Dermis microvascular lymphatic vessel endothelial cell (primary cell): ENCODE results near the gene CDH13. TPM values are rescaled to one million over a fixed set of nuclear protein-coding genes. Genes with fewer than 3 reads are reported as not detected.

ENCODE experiments used
- DNase-seq, 2 donors: peaks; one replicate each; pipeline versions ENCODE4 v3.0.0 to v3.0.0-alpha.2; 2010; ENCODE audit warnings: low read depth in 2 of 2
- total RNA-seq: library from RNA; depleted of rRNA; stranded (reverse); fragments of >200 nt; gene quantifications from 2 replicates; pipeline ENCODE4 v1.2.1, GENCODE V29; 2014

Gene CDH13
- total RNA-seq, 1 donor from 2014 or later = 68.9 TPM

DNA sequence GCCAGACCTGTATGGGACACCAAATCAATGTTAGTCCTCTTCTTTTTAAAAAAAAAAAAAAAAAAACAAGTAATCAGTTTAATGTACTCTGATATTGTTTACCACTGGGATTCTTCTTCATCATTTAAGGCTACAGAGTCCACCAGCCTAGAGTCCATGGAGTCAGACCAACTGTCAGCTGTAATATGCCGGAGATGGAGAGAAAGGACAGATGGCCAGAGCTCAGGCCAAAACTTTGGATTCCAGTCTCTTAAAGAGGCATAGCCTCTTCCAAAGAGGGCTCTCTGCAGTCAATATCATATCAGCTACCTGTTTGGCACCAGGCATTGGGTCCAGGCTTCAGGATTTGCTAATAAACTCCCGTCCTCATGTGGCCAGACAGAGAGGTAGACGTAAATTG is 711.4 kb downstream of the CDH13 start:
- DNase-seq = no peak

DNA sequence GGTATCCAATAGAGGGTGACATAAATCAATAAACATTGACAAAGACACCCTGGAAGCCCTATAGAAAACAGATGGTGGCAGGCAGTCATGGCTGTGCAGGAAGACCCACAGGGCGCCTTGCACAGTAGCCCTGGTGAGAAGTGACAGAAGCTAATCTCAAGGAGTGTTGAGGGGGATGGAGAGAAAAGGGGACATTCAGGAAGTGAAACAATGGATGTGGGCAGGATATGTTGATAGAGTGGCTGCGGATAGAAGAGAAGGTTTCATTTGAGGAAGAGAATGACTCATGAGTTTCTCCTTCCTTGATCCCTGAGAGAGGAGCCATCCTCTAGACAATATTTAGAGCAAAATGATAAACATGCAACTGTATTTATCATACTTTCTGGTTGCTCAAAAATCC is 712.2 kb downstream of the CDH13 start:
- peak in 1 of 2 donors; percentile 89 for DNase-seq

GRCh38 chr16:83343935-83344366 is 717.2 kb downstream of the CDH13 start:
- peak; percentile 95 to 98 for DNase-seq

DNA sequence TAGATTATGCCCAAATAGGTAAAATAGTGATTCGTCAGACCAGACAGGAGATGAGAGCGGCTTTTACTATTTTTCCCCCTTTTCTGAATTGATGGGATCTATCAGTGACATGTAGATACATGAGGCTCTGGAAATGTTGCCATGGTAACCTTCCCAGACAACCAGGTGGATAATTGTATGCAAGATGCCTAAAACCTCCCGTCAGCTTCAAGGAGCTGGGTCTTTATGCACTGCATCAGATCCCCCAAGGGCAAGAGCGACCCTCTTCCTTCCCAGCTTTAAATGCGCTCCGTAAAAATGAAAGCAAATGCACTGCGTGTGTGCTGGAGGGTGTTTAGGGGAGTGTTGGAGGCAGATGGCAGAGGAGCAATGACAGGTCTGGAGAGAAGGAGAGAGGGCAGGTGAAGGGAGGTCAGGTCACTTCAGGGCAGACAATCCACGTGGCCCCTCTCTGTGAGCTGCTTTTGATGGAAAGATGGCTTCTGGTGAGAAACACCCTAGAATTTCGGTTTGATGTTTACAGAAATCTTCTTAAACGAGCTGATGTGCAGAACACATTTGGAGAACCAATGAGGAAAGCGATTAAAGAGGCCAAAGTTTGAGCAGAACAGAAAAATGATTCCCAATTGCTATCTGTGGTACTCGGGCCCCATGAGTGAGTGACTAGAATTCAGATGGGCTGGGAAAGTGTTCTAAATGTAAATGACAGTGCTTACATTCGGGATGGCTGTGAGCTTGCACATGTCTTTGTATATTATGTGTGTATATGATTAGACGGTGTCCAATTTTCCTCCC is 719.3 kb downstream of the CDH13 start:
- DNase-seq = no peak

DNA sequence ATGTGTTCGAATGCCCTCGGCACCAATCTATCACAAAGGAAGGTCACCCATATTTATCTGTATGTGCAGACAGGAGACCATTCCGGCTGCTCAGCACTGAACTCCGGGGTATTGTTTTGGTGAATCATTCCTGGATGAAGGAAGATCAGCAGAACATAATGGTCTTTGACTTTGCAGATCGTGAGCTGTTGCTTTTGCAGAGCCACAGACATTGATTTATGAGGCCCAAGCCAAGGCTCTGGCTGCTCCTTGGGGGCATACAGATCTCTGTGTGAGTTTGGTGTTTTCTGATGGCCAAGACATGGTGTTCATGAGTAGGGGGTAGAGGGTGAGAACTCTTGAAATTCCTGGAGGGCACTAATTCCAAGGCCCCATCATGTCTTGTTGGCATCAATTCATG is 722.2 kb downstream of the CDH13 start:
- peak in 1 of 2 donors; percentile 74 for DNase-seq

DNA sequence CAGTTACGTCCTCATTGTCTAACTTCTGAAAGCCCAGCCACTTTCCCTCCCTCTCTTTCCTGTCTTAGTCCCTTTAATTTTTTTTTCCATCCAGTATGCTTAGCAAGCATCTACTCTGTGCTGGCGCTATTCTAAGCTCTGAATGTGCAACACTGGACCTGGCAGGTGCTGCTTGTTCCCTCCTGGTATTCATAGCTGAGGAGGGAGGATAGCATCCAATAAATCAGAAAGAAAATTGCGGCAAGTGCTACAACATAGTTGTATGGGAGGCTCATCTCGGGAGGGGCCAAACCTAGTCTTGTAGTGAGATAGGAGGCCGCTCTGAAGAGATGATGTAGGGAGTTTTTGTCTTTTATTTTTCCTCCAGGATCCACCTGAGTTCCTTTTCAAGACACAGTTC is 723.7 kb downstream of the CDH13 start:
- no peak for DNase-seq

GRCh38 chr16:83351846-83352245 is 725.1 kb downstream of the CDH13 start:
- DNase-seq = no peak

GRCh38 chr16:83353241-83353640 is 726.5 kb downstream of the CDH13 start:
- DNase-seq = no peak

- no peak for DNase-seq
Observed at GRCh38 chr16:83354015-83354414, 727.2 kb downstream of the CDH13 start.

GRCh38 chr16:83355570-83356218 is 728.9 kb downstream of the CDH13 start:
- no peak for DNase-seq

- peak; percentile 66 to 85 for DNase-seq
Observed at GRCh38 chr16:83356266-83356665, 729.5 kb downstream of the CDH13 start.

DNA sequence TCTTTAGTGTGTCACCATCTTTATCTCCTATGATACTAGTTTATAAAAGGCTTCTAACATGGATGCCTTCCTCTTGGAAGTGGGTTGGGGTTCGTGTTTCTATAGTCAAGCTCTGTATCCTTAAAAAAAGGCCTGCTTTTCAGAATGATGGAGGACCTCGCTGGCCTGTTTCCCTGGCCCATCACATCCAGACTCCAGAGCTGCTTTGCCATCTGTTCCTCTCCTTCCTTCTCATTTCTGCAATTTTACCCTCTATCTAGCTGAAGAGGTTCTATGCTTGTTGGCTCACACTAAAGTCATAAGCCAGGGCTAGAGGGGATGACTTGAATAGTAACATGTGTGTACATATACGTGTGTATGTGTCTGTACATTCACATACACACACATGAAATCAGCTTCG is 730.2 kb downstream of the CDH13 start:
- no peak for DNase-seq

DNA sequence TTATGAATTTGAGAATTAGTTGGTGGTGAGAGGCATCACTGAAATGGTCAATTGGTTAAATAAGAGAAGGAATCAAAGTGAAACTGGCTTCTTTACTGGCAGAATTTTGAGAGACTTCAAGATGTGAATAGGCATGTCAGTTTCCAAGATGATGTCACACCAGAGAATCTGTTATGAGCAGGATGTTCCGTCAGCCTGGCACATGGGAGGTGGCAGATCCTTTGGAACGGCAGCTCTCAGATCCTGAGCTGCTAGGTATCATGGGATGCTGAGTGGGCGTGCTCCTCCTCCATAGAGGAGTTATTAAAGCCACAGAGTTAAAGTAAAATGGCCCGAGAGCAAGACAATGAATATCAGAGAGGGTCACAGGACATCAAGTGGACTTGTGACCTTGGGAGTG is 736.8 kb downstream of the CDH13 start:
- no peak for DNase-seq

GRCh38 chr16:83365166-83365565 is 738.4 kb downstream of the CDH13 start:
- peak in 1 of 2 donors; percentile 85 for DNase-seq

DNA sequence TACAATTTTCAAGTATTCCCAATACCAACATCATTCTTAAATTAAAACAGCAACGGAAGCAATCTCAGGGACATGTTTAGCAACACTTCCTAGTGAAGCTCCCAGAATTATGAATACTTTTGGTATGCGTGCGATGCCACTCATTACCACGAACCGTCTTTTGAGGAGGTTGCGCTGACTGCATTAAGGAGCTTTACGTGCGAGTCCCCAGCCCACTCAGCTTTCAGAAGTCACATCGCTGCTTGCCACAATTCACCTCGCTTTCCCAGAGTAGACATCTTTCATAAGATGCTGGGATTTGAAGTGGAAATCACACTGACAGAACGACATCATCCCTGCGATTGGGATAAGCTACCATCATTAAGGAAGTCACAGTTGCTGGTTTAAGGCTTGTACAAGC is 739.5 kb downstream of the CDH13 start:
- DNase-seq = no peak

GRCh38 chr16:83374979-83375378 is 748.2 kb downstream of the CDH13 start:
- DNase-seq = no peak

GRCh38 chr16:83389751-83390150 is 763.0 kb downstream of the CDH13 start:
- DNase-seq = no peak

DNA sequence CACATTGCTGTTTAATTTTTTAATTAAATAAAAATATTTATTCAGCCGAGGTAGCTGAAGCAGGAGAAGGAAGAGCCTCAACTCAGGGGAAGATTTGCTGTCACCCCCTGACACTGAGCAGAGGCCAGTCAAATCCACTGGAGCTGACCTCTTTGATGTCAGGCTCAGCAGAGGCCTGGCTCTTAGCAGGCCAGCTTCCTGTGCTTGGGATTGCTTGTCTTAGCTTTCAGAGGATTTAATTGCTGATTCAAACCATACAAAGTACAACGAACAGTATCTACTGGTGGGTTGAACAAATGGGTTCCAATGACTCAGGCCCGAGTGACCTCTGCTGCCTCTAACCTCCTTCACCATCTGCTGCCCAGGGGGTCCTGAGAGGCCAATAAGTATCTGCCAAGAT is 764.0 kb downstream of the CDH13 start:
- no peak for DNase-seq

GRCh38 chr16:83392743-83393142 is 766.0 kb downstream of the CDH13 start:
- peak in 1 of 2 donors; percentile 35 for DNase-seq

- peak; percentile 4 to 64 for DNase-seq
Observed at GRCh38 chr16:83393196-83393981, 766.6 kb downstream of the CDH13 start.

- DNase-seq = no peak
Observed at GRCh38 chr16:83397601-83398291, 771.0 kb downstream of the CDH13 start.

- no peak for DNase-seq
Observed at GRCh38 chr16:83400234-83400633, 773.5 kb downstream of the CDH13 start.
